Kidney (tissue), 22 donors: ENCODE results near the gene RBBP8. TPM values are rescaled to one million over a fixed set of nuclear protein-coding genes. Genes with fewer than 3 reads are reported as not detected.
"Not testable (repeated sequence)": the region's sequence is repeated elsewhere in the genome, so short reads cannot be mapped to it uniquely, and the experiment has no call there.

ENCODE experiments used
- DNase-seq, 5 donors: peaks; one replicate each; pipeline ENCODE4 v3.0.0-alpha.2; 2013 to 2020
- FAIRE-seq: peaks from 2 replicates; lab custom pipeline; 2012; peaks lifted over from hg19 to GRCh38; lab: Jason Lieb, UNC
- H3K27ac ChIP-seq, 2 donors: one replicate each; pipeline ENCODE4 v1.7.0; 2013; ENCODE audit warnings: low read depth in 2 of 2, low read length in 2 of 2, inconsistent platforms in 1 of 2
- H3K27me3 ChIP-seq: one replicate; pipeline ENCODE4 v1.7.1; 2013; ENCODE audit warnings: low read length, inconsistent platforms; ENCODE audit not compliant: control insufficient read depth, insufficient read depth
- H3K36me3 ChIP-seq, 3 donors: one replicate each; pipeline versions ENCODE4 v1.7.0 to v1.7.1; 2013; ENCODE audit warnings: low read length in 3 of 3, control low read depth in 1 of 3, inconsistent platforms in 1 of 3; ENCODE audit not compliant: insufficient read depth in 3 of 3, control insufficient read depth in 2 of 3
- H3K4me1 ChIP-seq, 3 donors: one replicate each; pipeline versions ENCODE4 v1.7.0 to v1.7.1; 2013; ENCODE audit warnings: low read length in 3 of 3, inconsistent platforms in 1 of 3, low read depth in 1 of 3; ENCODE audit not compliant: control insufficient read depth in 2 of 3, insufficient read depth in 2 of 3
- H3K4me3 ChIP-seq, 3 donors: one replicate each; pipeline versions ENCODE4 v1.7.0 to v1.8.1; 2013; ENCODE audit warnings: low read length in 3 of 3, control low read depth in 1 of 3, inconsistent platforms in 1 of 3
- H3K9ac ChIP-seq, 3 donors: one replicate each; pipeline versions ENCODE4 v1.7.0 to v1.7.1; 2013; ENCODE audit warnings: low read length in 3 of 3, control low read depth in 1 of 3, inconsistent platforms in 1 of 3
- H3K9me3 ChIP-seq, 3 donors: one replicate each; pipeline versions ENCODE4 v1.7.0 to v1.7.1; 2013; ENCODE audit warnings: low read length in 3 of 3, control low read depth in 1 of 3, inconsistent platforms in 1 of 3; ENCODE audit not compliant: control insufficient read depth in 2 of 3, insufficient read depth in 1 of 3
- intact Hi-C: fragments of 100-400 bp; cut with DNase I; formaldehyde crosslinking; loops from one replicate; pipeline ENCODE4 v1.11.1; 2022
- long read RNA-seq, 10 donors: library from polyadenylated mRNA in 1 of 10; unstranded in 1 of 10; transcript quantifications; one replicate each; pipeline ENCODE4 v2.0.0 and lab custom pipeline, GENCODE V29; 2021 to 2026
- polyA plus RNA-seq: library from polyadenylated mRNA; stranded (reverse); fragments of 350-450 nt; fragmentation: Illumina TruSeq; extraction: RNeasy Lipid Tissue Mini Kit (QIAGEN cat#74804); gene quantifications from one replicate; pipeline ENCODE4 v1.2.3, GENCODE V29; 2014; ENCODE audit warnings: low read depth, low replicate concordance; ENCODE audit not compliant: insufficient read depth
- total RNA-seq: library from RNA; stranded (reverse); fragmentation: NEBNext Ultra II Directional; extraction: Animal tissue kit (Norgen Biotek cat#: 25700); gene quantifications from one replicate; pipeline ENCODE4 v1.2.1, GENCODE V29; 2021
- TF ChIP-seq, protein P1 (sequence below): IDR thresholded peaks from 3 replicates; pipeline ENCODE4 v1.5.1; 2012; ENCODE audit warnings: mild to moderate bottlenecking, moderate library complexity, borderline replicate concordance; ENCODE audit not compliant: insufficient read depth; ENCODE audit errors: extremely low read depth
- donor health status: control.
- donor health status: control.
- donor health status: control.
- donor health status: control.
- donor health status: control.
- donor health status: DM: yes; HTN: yes; CAD: no.
- donor health status: Normal renal cell carcinoma (clear cell type).

Gene RBBP8
- 166 TPM for total RNA-seq
- 45.8 TPM for polyA plus RNA-seq
- long read RNA-seq, donor 1, partial matches to known transcripts, result 0 of 2 reads
- long read RNA-seq, donor 1, other reads (novel, unspliced or antisense), result 0 of 2 reads
- long read RNA-seq, donor 2, result 0 reads
- long read RNA-seq, donor 3, result 0 reads
- long read RNA-seq, donor 4, partial matches to known transcripts, result 0 of 1 reads
- long read RNA-seq, donor 4, other reads (novel, unspliced or antisense), result 0 of 1 reads
- long read RNA-seq, donor 5, result 0 reads
- long read RNA-seq, donor 6, result 0 reads
- long read RNA-seq, donor 7, partial matches to known transcripts, result 33 of 50 reads
- long read RNA-seq, donor 7, other reads (novel, unspliced or antisense), result 13 of 50 reads
- long read RNA-seq, donor 8, partial matches to known transcripts, result 0 of 1 reads
- long read RNA-seq, donor 8, other reads (novel, unspliced or antisense), result 0 of 1 reads
- long read RNA-seq, donor 9, partial matches to known transcripts, result 0 of 2 reads
- long read RNA-seq, donor 9, other reads (novel, unspliced or antisense), result 0 of 2 reads
- long read RNA-seq, donor 10, partial matches to known transcripts, result 5 of 5 reads
- long read RNA-seq, donor 10, other reads (novel, unspliced or antisense), result 0 of 5 reads

GRCh38 chr18:22933206-22933965, at the start of gene RBBP8:
Gene RBBP8, plus strand, starts transcription at chr18:22933328. Its CDS starts 3,524 bp downstream, at chr18:22936852.
- DNase-seq, result peak; percentile 90 to 95 (median 93)
- TF ChIP-seq, protein P1, sequence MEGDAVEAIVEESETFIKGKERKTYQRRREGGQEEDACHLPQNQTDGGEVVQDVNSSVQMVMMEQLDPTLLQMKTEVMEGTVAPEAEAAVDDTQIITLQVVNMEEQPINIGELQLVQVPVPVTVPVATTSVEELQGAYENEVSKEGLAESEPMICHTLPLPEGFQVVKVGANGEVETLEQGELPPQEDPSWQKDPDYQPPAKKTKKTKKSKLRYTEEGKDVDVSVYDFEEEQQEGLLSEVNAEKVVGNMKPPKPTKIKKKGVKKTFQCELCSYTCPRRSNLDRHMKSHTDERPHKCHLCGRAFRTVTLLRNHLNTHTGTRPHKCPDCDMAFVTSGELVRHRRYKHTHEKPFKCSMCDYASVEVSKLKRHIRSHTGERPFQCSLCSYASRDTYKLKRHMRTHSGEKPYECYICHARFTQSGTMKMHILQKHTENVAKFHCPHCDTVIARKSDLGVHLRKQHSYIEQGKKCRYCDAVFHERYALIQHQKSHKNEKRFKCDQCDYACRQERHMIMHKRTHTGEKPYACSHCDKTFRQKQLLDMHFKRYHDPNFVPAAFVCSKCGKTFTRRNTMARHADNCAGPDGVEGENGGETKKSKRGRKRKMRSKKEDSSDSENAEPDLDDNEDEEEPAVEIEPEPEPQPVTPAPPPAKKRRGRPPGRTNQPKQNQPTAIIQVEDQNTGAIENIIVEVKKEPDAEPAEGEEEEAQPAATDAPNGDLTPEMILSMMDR, result no peak
- no peaks in the 10 kb centered on the region for H3K27me3 ChIP-seq
- H3K9ac ChIP-seq, result peak within 1 kb of the TSS; percentile 89 to 96 (median 90)
- H3K9me3 ChIP-seq, result no peaks in the 10 kb centered on the region
- H3K36me3 ChIP-seq, result no peaks in the 10 kb centered on the region
- intact Hi-C loops, result no loop called here
- peak within 1 kb of the TSS; percentile 92 to 98 (median 95) for H3K4me3 ChIP-seq
- H3K4me1 ChIP-seq, result peaks cover 0 to 3% (median 2%) of the 10 kb centered on the region in 3 donors
- FAIRE-seq, result no peak
- peak within 1 kb of the TSS; percentile 95 to 98 for H3K27ac ChIP-seq

GRCh38 chr18:22883827-22884226, 49.3 kb upstream of the RBBP8 start:
- TF ChIP-seq, protein P1, result no peak
- H3K9ac ChIP-seq, result no peak overlapping the region
- H3K9me3 ChIP-seq, result no peaks in the 10 kb centered on the region
- H3K4me3 ChIP-seq, result no peak overlapping the region
- DNase-seq (no peak), FAIRE-seq (no peak)
- intact Hi-C loops, result no loop called here
- H3K36me3 ChIP-seq, result no peaks in the 10 kb centered on the region
- H3K27me3 ChIP-seq, result no peaks in the 10 kb centered on the region
- no peak overlapping the region for H3K27ac ChIP-seq
- no peaks in the 10 kb centered on the region for H3K4me1 ChIP-seq

- intact Hi-C loops, H3K9ac ChIP-seq, H3K27me3 ChIP-seq, H3K27ac ChIP-seq, H3K36me3 ChIP-seq, H3K4me1 ChIP-seq, FAIRE-seq, DNase-seq, H3K9me3 ChIP-seq, H3K4me3 ChIP-seq: not testable (repeated sequence)
Observed at GRCh38 chr18:22885694-22886093, 47.4 kb upstream of the RBBP8 start.
